C4-2B (cell line): Measurements from ENCODE around the gene INPP5D.

Experiments
- CTCF ChIP-seq: fragments of 450-650 bp; conservative IDR thresholded peaks from 2 replicates; pipeline ENCODE4 v1.5.1; 2017; ENCODE audit warnings: mild to moderate bottlenecking
- ZFX ChIP-seq: fragments of 450-650 bp; IDR thresholded peaks from 2 replicates; pipeline ENCODE4 v1.6.1; 2017

GRCh38 chr2:233115741-233116140 is 55.6 kb downstream of the INPP5D start:
- TF ChIP-seq CTCF (no peak), ZFX (no peak)
